Hematopoietic multipotent progenitor cell treated with erythropoietin and hydrocortisone succinate and interleukin-3 and kit ligand, for 8 days (in vitro differentiated cells): ENCODE measurements around the gene GPR132.
"Not testable (repeated sequence)": the region's sequence is repeated elsewhere in the genome, so short reads cannot be mapped to it uniquely, and the experiment has no call there.

Experiments
- DNase-seq: peaks from one replicate; pipeline ENCODE4 v3.0.0-alpha.2; 2015

GPR132 gene

GRCh38 chr14:105034315-105035039 is 30.8 kb downstream of the GPR132 start:
- DNase-seq: no peak

- peak; percentile 32 for DNase-seq
Measured at GRCh38 chr14:105033412-105033900, 31.8 kb downstream of the GPR132 start.

- not testable (repeated sequence) for DNase-seq
Measured at GRCh38 chr14:105032451-105032901, 32.8 kb downstream of the GPR132 start.

GRCh38 chr14:105030836-105031396 is 34.3 kb downstream of the GPR132 start:
- DNase-seq: no peak

- no peak for DNase-seq
Measured at GRCh38 chr14:105030194-105030593, 35.0 kb downstream of the GPR132 start.

GRCh38 chr14:105029402-105029801 is 35.8 kb downstream of the GPR132 start:
- no peak for DNase-seq

GRCh38 chr14:105028251-105028927 is 36.8 kb downstream of the GPR132 start:
- no peak for DNase-seq

GRCh38 chr14:105027718-105028117 is 37.5 kb downstream of the GPR132 start:
- not testable (repeated sequence) for DNase-seq

- no peak for DNase-seq
Measured at GRCh38 chr14:105026802-105027563, 38.2 kb downstream of the GPR132 start.

GRCh38 chr14:105026033-105026785 is 39.0 kb downstream of the GPR132 start:
- DNase-seq: no peak

GRCh38 chr14:105025429-105025828 is 39.8 kb downstream of the GPR132 start:
- no peak for DNase-seq

- no peak for DNase-seq
Measured at GRCh38 chr14:105023791-105024480, 41.3 kb downstream of the GPR132 start.

- no peak for DNase-seq
Measured at GRCh38 chr14:105023144-105023543, 42.1 kb downstream of the GPR132 start.

- peak; percentile 5 for DNase-seq
Measured at GRCh38 chr14:105022276-105022670, 43.0 kb downstream of the GPR132 start.

- peak; percentile 67 for DNase-seq
Measured at GRCh38 chr14:105021656-105022275, 43.5 kb downstream of the GPR132 start.

- DNase-seq: peak; percentile 96
Measured at GRCh38 chr14:105020815-105021655, 44.2 kb downstream of the GPR132 start, which contains the start of gene CDCA4. Gene CDCA4, minus strand, starts transcription at chr14:105021083. Its CDS starts 9,154 bp downstream, at chr14:105011929.

GRCh38 chr14:105019861-105020814 is 45.1 kb downstream of the GPR132 start:
- DNase-seq: peak; percentile 40

GRCh38 chr14:105018414-105018813 is 46.8 kb downstream of the GPR132 start:
- DNase-seq: no peak

- DNase-seq: no peak
Measured at GRCh38 chr14:105015905-105016304, 49.3 kb downstream of the GPR132 start.
